Measurements from ENCODE around the gene NXPH2.

Gene NXPH2

GRCh38 chr2:138780908-138781307 lies 718 bp upstream of the NXPH2 start:
- no peak for DNase-seq (ENCODE audit: insufficient read length)
- TF ChIP-seq POLR2AphosphoS5 (IDR thresholded peaks at IDR 0.05; ENCODE audit: low read depth, low read length) (no peak), POLR2A (IDR thresholded peaks at IDR 0.05; ENCODE audit: low read depth, low read length) (no peak), TAF1 (IDR thresholded peaks at IDR 0.05; ENCODE audit: borderline replicate concordance, low read depth, low read length) (no peak)
- no peak for FAIRE-seq

GRCh38 chr2:138780446-138780880 lies 273 bp upstream of the NXPH2 start:
- DNase-seq (ENCODE audit: insufficient read length): no peak
- TF ChIP-seq TAF1 (IDR thresholded peaks at IDR 0.05; ENCODE audit: borderline replicate concordance, low read depth, low read length) (no peak), POLR2AphosphoS5 (IDR thresholded peaks at IDR 0.05; ENCODE audit: low read depth, low read length) (no peak)
- no peak for FAIRE-seq

GRCh38 chr2:138779406-138779780 lies 797 bp downstream of the NXPH2 start:
- no peak for TF ChIP-seq POLR2AphosphoS5 (IDR thresholded peaks at IDR 0.05; ENCODE audit: low read depth, low read length)
- no peak for TF ChIP-seq POLR2A (IDR thresholded peaks at IDR 0.05; ENCODE audit: low read depth, low read length)
- TF ChIP-seq TAF1 (IDR thresholded peaks at IDR 0.05; ENCODE audit: borderline replicate concordance, low read depth, low read length): no peak
- DNase-seq (ENCODE audit: insufficient read length): no peak
- FAIRE-seq: no peak

- FAIRE-seq: no peak
- no peak for TF ChIP-seq POLR2AphosphoS5 (IDR thresholded peaks at IDR 0.05; ENCODE audit: low read depth, low read length)
- TF ChIP-seq TAF1 (IDR thresholded peaks at IDR 0.05; ENCODE audit: borderline replicate concordance, low read depth, low read length): no peak
- TF ChIP-seq POLR2A (IDR thresholded peaks at IDR 0.05; ENCODE audit: low read depth, low read length): no peak
- no peak for DNase-seq (ENCODE audit: insufficient read length)
These were observed 2.2 kb downstream of the NXPH2 start for GRCh38 chr2:138777996-138778395.

GRCh38 chr2:138775736-138776135 lies 4.5 kb downstream of the NXPH2 start:
- FAIRE-seq (no peak), DNase-seq (ENCODE audit: insufficient read length) (no peak)
- TF ChIP-seq TAF1 (IDR thresholded peaks at IDR 0.05; ENCODE audit: borderline replicate concordance, low read depth, low read length) (no peak), POLR2A (IDR thresholded peaks at IDR 0.05; ENCODE audit: low read depth, low read length) (no peak), POLR2AphosphoS5 (IDR thresholded peaks at IDR 0.05; ENCODE audit: low read depth, low read length) (no peak)

GRCh38 chr2:138771534-138771933 lies 8.7 kb downstream of the NXPH2 start:
- FAIRE-seq: no peak
- DNase-seq (ENCODE audit: insufficient read length): no peak
- no peak for TF ChIP-seq POLR2AphosphoS5 (IDR thresholded peaks at IDR 0.05; ENCODE audit: low read depth, low read length)
- no peak for TF ChIP-seq TAF1 (IDR thresholded peaks at IDR 0.05; ENCODE audit: borderline replicate concordance, low read depth, low read length)
- no peak for TF ChIP-seq POLR2A (IDR thresholded peaks at IDR 0.05; ENCODE audit: low read depth, low read length)

GRCh38 chr2:138767101-138767500 lies 13.1 kb downstream of the NXPH2 start:
- no peak for FAIRE-seq
- TF ChIP-seq TAF1 (IDR thresholded peaks at IDR 0.05; ENCODE audit: borderline replicate concordance, low read depth, low read length) (no peak), POLR2A (IDR thresholded peaks at IDR 0.05; ENCODE audit: low read depth, low read length) (no peak), POLR2AphosphoS5 (IDR thresholded peaks at IDR 0.05; ENCODE audit: low read depth, low read length) (no peak)
- DNase-seq (ENCODE audit: insufficient read length): no peak

- DNase-seq (ENCODE audit: insufficient read length) (no peak), FAIRE-seq (no peak)
- no peak for TF ChIP-seq TAF1 (IDR thresholded peaks at IDR 0.05; ENCODE audit: borderline replicate concordance, low read depth, low read length)
- TF ChIP-seq POLR2AphosphoS5 (IDR thresholded peaks at IDR 0.05; ENCODE audit: low read depth, low read length): no peak
- TF ChIP-seq POLR2A (IDR thresholded peaks at IDR 0.05; ENCODE audit: low read depth, low read length): no peak
These were observed 13.7 kb downstream of the NXPH2 start for GRCh38 chr2:138766464-138766863.

- DNase-seq (ENCODE audit: insufficient read length): no peak
- TF ChIP-seq POLR2A (IDR thresholded peaks at IDR 0.05; ENCODE audit: low read depth, low read length): no peak
- no peak for TF ChIP-seq TAF1 (IDR thresholded peaks at IDR 0.05; ENCODE audit: borderline replicate concordance, low read depth, low read length)
- TF ChIP-seq POLR2AphosphoS5 (IDR thresholded peaks at IDR 0.05; ENCODE audit: low read depth, low read length): no peak
- FAIRE-seq: no peak
These were observed 16.2 kb downstream of the NXPH2 start for GRCh38 chr2:138763971-138764370.

GRCh38 chr2:138762533-138762932 lies 17.7 kb downstream of the NXPH2 start:
- FAIRE-seq (no peak), DNase-seq (ENCODE audit: insufficient read length) (no peak)
- TF ChIP-seq TAF1 (IDR thresholded peaks at IDR 0.05; ENCODE audit: borderline replicate concordance, low read depth, low read length): no peak

- TF ChIP-seq POLR2A (IDR thresholded peaks at IDR 0.05; ENCODE audit: low read depth, low read length) (no peak), TAF1 (IDR thresholded peaks at IDR 0.05; ENCODE audit: borderline replicate concordance, low read depth, low read length) (no peak), POLR2AphosphoS5 (IDR thresholded peaks at IDR 0.05; ENCODE audit: low read depth, low read length) (no peak)
- no peak for FAIRE-seq
These were observed 19.5 kb downstream of the NXPH2 start for GRCh38 chr2:138760676-138761075.

GRCh38 chr2:138757384-138757783 lies 22.8 kb downstream of the NXPH2 start:
- no peak for DNase-seq (ENCODE audit: insufficient read length)
- TF ChIP-seq POLR2AphosphoS5 (IDR thresholded peaks at IDR 0.05; ENCODE audit: low read depth, low read length): no peak
- no peak for TF ChIP-seq TAF1 (IDR thresholded peaks at IDR 0.05; ENCODE audit: borderline replicate concordance, low read depth, low read length)
- no peak for TF ChIP-seq POLR2A (IDR thresholded peaks at IDR 0.05; ENCODE audit: low read depth, low read length)
- FAIRE-seq: no peak

More at GRCh38 chr2:138760676-138761075, 19.5 kb downstream of the NXPH2 start:
- no peak for DNase-seq (ENCODE audit: insufficient read length)
